Measurements from ENCODE around the gene REPIN1.
A peak's percentile ranks its signal among the peaks of the same experiment; 100 is the strongest.

The REPIN1 gene

DNA sequence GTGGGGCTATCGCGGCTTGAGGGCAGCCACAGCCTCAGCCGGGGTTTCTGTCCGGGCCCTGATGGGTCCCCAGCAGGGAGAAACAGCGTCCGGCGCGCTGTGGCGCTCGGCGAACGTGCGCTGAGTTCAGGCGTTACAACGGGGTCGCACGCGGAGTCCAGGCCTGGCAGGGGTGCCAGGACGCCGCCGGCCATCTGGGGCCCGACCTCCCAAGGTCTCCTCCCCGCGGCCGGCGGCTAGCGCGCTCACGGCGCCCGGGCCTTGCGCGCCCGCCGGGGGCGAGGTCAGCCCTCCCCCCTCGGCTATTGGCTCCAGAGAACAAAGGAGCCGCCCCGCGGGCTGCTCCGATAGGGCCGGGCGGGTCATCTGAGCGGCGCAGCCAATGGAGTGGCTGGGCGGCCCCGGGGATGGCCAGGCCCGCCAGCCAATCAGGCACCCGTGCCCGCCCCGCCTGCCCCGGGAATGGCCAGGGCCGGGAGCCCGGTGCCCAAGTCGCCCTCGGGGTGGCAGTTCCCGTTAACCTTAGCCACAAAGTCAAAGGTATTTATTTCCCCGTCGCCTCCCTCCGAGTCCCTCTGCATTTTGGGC, 10.3 kb downstream of the REPIN1 start, which contains the start of gene ZNF775:
Gene ZNF775, plus strand, starts transcription at position 478 of the 588 bp plus-strand sequence. CDS start 9,141 bp downstream, outside the sequence.
- peaks cover 5% of the 10 kb centered on the region for H3K27me3 ChIP-seq (ENCODE audit: insufficient read depth, low read length, poor library complexity, severe bottlenecking)
- peaks cover 4% of the 10 kb centered on the region; the same call in 1 of the 2 replicates for H3K36me3 ChIP-seq (ENCODE audit: insufficient read depth, low read length)
- TF ChIP-seq, protein P1, sequence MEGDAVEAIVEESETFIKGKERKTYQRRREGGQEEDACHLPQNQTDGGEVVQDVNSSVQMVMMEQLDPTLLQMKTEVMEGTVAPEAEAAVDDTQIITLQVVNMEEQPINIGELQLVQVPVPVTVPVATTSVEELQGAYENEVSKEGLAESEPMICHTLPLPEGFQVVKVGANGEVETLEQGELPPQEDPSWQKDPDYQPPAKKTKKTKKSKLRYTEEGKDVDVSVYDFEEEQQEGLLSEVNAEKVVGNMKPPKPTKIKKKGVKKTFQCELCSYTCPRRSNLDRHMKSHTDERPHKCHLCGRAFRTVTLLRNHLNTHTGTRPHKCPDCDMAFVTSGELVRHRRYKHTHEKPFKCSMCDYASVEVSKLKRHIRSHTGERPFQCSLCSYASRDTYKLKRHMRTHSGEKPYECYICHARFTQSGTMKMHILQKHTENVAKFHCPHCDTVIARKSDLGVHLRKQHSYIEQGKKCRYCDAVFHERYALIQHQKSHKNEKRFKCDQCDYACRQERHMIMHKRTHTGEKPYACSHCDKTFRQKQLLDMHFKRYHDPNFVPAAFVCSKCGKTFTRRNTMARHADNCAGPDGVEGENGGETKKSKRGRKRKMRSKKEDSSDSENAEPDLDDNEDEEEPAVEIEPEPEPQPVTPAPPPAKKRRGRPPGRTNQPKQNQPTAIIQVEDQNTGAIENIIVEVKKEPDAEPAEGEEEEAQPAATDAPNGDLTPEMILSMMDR (conservative IDR thresholded peaks at IDR 0.05; ENCODE audit: low read length): no peak
- no peak for TF ChIP-seq EZH2phosphoT487 (IDR thresholded peaks at IDR 0.05; ENCODE audit: borderline replicate concordance)
- peaks cover 58% of the 10 kb centered on the region for H3K79me2 ChIP-seq (ENCODE audit: insufficient read depth, low read length)
- no peaks in the 10 kb centered on the region for H3K9me2 ChIP-seq (replicated peaks; ENCODE audit: low read depth, low read length)
- H3K4me2 ChIP-seq (ENCODE audit: low read depth, low read length, poor library complexity, severe bottlenecking): peak within 1 kb of the TSS; percentile 96
- H3F3A ChIP-seq (ENCODE audit: low read depth): peaks cover 5% of the 10 kb centered on the region; the same call in 1 of the 2 replicates
- H3K4me3 ChIP-seq (ENCODE audit: low read length, poor library complexity, severe bottlenecking): peak within 1 kb of the TSS; percentile 98
- peaks cover 17% of the 10 kb centered on the region for H4K20me1 ChIP-seq (ENCODE audit: insufficient read depth, low read length, poor library complexity, severe bottlenecking)
- H3K9ac ChIP-seq (ENCODE audit: low read depth, low read length, poor library complexity, severe bottlenecking): peak within 1 kb of the TSS; percentile 96
- no peaks in the 10 kb centered on the region for H3K9me3 ChIP-seq (ENCODE audit: insufficient read depth, low read depth, low read length)
- peak within 1 kb of the TSS; percentile 73 for H2AFZ ChIP-seq (ENCODE audit: low read length)
- H3K4me1 ChIP-seq (ENCODE audit: insufficient read depth, low read length, poor library complexity, severe bottlenecking): peaks cover 58% of the 10 kb centered on the region

DNA sequence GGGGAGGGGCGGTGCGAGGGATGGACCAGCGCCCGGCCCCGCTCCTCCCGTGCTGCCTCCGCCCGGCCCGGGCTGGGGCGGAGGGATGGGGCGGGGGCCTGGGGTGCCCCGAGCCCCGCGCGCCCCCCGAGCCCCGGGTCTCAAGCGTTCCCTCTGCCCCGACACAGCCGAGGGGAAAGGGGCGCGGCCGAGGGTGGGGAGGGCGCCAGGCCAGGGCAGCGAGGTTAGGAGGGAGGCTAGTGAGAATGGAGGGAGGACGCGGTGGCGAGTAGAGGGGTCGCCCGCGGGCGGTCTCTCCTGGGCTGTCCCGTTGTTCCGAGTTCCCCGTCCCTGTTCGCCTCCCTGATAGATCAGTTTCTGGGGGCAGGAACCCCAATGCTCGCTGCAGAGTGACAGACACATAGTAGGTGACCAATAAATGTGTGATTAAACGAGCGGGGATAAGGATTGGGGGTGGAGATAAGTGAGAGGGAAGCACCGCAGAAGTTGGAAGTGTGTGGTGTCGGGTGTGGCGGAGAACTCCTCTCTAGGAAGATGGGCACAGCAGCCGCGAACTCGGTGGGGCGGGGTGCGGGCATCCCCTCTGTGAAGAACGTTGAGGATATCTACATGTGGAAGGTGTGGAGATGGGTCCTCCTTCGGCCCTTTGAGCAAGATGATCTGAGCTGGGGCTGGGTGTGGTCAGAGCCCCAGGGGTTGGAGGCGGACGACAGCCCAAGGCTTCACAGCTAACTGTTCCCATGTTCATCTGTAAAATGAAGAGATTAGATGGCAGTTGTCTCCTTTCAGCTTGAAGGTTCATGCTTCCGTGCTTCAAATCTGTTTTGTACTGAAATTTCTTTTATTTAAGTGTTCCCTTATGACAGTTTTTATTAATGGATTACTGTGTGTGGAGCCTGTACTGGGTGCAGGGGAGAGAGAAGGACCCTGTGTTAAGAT, 11.1 kb downstream of the REPIN1 start:
- Histone ChIP-seq H4K20me1 (ENCODE audit: insufficient read depth, low read length, poor library complexity, severe bottlenecking) (peaks cover 13% of the 10 kb centered on the region), H3K9me3 (ENCODE audit: insufficient read depth, low read depth, low read length) (no peaks in the 10 kb centered on the region), H3K4me3 (ENCODE audit: low read length, poor library complexity, severe bottlenecking) (peak overlapping the region; percentile 98), H2AFZ (ENCODE audit: low read length) (peak overlapping the region; percentile 73), H3K4me2 (ENCODE audit: low read depth, low read length, poor library complexity, severe bottlenecking) (peak overlapping the region; percentile 96), H3K4me1 (ENCODE audit: insufficient read depth, low read length, poor library complexity, severe bottlenecking) (peaks cover 65% of the 10 kb centered on the region), H3K79me2 (ENCODE audit: insufficient read depth, low read length) (peaks cover 58% of the 10 kb centered on the region), H3K9me2 (replicated peaks; ENCODE audit: low read depth, low read length) (no peaks in the 10 kb centered on the region), H3F3A (ENCODE audit: low read depth) (peaks cover 5% of the 10 kb centered on the region; the same call in 1 of the 2 replicates), H3K27me3 (ENCODE audit: insufficient read depth, low read length, poor library complexity, severe bottlenecking) (peaks cover 5% of the 10 kb centered on the region), H3K36me3 (ENCODE audit: insufficient read depth, low read length) (no peaks in the 10 kb centered on the region), H3K9ac (ENCODE audit: low read depth, low read length, poor library complexity, severe bottlenecking) (peak overlapping the region; percentile 94)
- no peak for TF ChIP-seq EZH2phosphoT487 (IDR thresholded peaks at IDR 0.05; ENCODE audit: borderline replicate concordance)
- TF ChIP-seq, protein P1 (conservative IDR thresholded peaks at IDR 0.05; ENCODE audit: low read length): no peak

- peaks cover 62% of the 10 kb centered on the region for H3K79me2 ChIP-seq (ENCODE audit: insufficient read depth, low read length)
- H2AFZ ChIP-seq (ENCODE audit: low read length): no peak overlapping the region
- no peaks in the 10 kb centered on the region for H3K9me2 ChIP-seq (replicated peaks; ENCODE audit: low read depth, low read length)
- H3K4me2 ChIP-seq (ENCODE audit: low read depth, low read length, poor library complexity, severe bottlenecking): peak overlapping the region; percentile 96
- peaks cover 65% of the 10 kb centered on the region for H3K4me1 ChIP-seq (ENCODE audit: insufficient read depth, low read length, poor library complexity, severe bottlenecking)
- H3K4me3 ChIP-seq (ENCODE audit: low read length, poor library complexity, severe bottlenecking): peak overlapping the region; percentile 98
- H3K36me3 ChIP-seq (ENCODE audit: insufficient read depth, low read length): no peaks in the 10 kb centered on the region
- H4K20me1 ChIP-seq (ENCODE audit: insufficient read depth, low read length, poor library complexity, severe bottlenecking): peaks cover 13% of the 10 kb centered on the region
- peak overlapping the region; percentile 94 for H3K9ac ChIP-seq (ENCODE audit: low read depth, low read length, poor library complexity, severe bottlenecking)
- H3K27me3 ChIP-seq (ENCODE audit: insufficient read depth, low read length, poor library complexity, severe bottlenecking): peaks cover 5% of the 10 kb centered on the region
- TF ChIP-seq, protein P1 (conservative IDR thresholded peaks at IDR 0.05; ENCODE audit: low read length): no peak
- no peak for TF ChIP-seq EZH2phosphoT487 (IDR thresholded peaks at IDR 0.05; ENCODE audit: borderline replicate concordance)
- peaks cover 5% of the 10 kb centered on the region; the same call in 1 of the 2 replicates for H3F3A ChIP-seq (ENCODE audit: low read depth)
- H3K9me3 ChIP-seq (ENCODE audit: insufficient read depth, low read depth, low read length): no peaks in the 10 kb centered on the region
These were observed 11.8 kb downstream of the REPIN1 start for GRCh38 chr7:150380463-150380862.

All from Loucy (cell line).